ENCODE measurements around the gene ELOVL2.
A peak's percentile ranks its signal among the peaks of the same experiment; 100 is the strongest.

The ELOVL2 gene

DNA sequence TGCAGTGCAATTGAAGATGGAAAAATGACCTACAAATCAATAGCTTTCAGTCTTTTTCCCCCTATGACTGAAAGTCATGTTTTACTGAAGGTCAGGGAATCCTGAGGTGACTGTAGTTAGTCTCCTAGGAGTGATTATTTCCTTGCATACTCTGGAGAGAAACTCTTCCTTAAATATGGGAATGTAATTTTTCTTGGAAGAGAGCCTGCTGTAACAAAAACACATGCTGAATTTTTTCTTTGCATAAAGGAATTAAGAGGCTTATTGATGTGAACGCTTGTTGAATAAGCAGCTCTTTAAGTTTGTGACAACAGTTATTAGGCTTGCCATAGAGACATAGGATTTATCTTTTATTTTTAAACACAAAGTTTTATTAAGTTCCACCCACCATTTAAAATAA is 64.5 kb downstream of the ELOVL2 start:
- DNase-seq (ENCODE audit: low spot score): no peak

DNA sequence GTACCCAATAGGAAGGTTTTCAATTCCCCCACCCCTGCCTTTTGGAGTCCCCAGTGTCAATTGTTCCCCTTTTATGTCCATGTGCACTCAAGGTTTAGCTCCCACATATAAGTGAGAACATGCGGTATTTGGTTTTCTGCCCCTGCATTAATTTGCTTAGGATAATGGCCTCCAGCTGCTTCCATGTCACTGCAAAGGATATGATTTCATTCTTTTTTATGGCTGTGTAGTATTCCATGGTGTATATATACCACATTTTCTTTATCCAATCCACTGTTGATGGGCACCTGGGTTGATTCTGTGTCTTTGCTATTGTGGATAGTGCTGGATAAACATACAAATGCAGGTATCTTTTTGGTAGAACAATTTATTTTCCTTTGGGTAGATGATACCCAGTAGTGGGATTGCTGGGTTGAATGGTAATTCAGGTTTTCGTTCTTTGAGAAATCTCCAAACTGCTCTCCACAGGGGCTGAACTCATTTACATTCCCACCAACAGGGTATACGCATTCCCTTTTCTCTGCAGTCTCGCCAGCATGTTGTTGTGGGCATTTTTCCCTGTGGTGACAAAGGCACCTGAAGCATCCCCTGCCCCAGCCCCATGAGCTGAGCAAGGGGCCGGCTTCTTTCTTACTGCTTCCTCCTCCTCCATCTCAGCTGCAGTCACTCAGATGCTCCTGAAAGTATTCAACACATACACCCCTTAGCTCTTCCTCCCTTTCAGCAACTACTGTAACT is 66.7 kb downstream of the ELOVL2 start:
- DNase-seq (ENCODE audit: low spot score): no peak

DNA sequence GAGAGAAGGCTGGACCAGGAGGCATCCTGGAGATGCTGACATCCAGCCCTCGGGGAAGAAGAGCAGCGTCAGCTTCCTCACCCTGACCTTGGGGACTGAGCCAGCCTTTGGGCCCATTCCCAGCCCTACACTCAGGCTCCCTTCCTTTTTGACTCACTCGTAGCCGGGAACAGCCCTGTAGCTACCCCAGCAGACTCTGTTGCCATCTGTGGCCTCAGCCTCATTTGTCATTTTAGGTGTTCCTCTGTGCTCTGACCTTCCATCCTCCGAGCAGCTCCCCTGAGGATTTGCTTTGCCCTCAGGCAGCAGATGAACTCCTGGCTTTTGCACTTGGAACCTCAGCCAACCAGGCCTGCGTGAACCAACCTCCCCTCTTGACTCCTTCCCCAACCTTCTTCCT is 67.5 kb downstream of the ELOVL2 start:
- DNase-seq (ENCODE audit: low spot score): no peak

DNA sequence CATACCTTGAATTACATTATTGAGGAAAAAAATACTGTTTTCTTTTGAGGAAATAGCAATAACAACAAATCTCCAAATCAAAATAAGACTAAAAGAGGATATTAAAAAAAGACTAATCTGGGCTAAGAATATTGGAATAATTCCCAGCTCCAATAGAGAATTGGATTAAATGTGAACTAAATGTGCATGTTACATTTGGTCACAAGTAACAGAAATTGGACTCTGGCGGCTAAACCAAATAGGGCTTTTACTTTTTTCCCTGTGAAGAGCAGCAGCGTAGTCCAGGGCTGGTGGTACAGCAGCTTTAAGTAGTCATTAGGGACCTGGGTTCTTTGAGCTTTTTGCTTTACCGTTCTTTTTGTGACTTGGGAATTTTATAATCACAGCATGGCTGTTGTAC is 71.9 kb downstream of the ELOVL2 start:
- no peak for DNase-seq (ENCODE audit: low spot score)

DNA sequence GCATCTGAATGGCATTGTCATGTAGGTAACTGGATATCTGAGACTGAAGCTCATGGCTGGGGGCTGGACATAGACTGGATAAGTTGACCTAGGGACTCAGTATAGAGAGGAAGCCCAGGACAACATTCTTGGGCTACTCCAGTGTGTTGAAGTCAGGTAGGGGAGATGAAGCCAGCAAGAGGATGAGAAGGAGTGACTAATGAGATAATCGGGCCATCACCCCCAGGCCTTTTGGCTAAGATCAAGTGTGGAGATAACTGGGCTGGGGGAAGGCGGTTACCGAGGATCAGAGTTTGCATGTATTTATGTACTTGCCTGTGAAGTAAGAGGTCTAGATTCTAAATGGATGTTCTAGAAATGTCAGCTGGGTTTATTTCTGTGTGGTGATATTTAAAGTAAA is 73.4 kb downstream of the ELOVL2 start:
- no peak for DNase-seq (ENCODE audit: low spot score)

DNA sequence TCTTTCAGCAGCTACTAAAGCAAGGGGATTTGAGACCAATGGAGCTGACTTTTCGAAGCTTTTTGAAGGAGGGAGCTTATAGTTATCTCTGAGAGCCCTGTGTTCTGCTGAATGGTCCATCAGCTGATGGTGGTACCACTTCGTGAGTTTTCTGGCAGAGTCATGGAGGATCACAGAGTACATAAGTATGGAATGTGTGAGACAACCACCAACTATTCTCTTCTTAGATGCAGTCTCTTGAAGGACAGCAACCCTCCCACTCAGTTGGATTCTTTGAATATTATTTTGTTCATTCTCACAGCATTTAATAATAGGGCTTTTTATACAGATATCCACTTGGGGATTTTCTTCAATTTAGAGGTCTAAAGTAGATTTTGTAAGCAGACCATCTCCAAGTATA is 75.3 kb downstream of the ELOVL2 start:
- DNase-seq (ENCODE audit: low spot score): no peak

DNA sequence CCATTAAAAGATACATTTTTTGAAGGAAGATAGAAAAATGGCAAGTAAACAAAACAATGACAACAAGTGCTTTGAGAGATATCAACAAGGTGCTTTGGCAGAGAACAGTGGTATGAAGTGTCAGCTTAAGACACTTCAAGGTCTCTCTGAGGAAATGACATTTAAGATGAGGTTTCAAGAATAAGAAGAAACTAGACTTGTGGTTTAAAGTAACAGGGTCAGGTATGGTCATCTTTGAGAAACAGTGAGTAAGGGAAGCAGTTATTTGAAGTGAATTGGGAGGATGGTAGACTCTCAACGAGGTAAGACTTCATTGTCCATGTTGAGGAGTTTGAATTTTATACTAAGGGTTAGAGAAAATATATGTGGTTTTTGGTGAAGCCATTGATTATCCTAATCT is 79.4 kb downstream of the ELOVL2 start:
- no peak for DNase-seq (ENCODE audit: low spot score)

DNA sequence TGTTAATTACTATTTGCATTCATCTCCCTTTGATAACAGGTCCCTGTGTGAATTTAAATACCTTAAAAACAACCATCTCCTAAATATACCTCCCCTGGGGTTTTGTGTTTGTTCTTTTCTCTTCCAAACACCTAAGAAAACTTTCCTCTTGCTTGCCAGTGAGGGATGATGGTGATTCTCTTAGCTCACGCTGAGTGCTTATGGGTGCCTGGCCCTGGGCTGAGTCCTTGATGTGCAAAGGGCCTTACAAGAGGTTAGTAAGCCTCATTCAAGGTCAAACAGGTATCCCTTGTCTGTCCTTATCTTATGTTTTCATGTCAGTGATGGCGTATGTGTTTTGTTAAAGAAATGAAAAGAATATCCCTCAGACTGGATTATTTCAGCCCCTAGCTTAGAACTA is 81.0 kb downstream of the ELOVL2 start:
- no peak for DNase-seq (ENCODE audit: low spot score)

DNA sequence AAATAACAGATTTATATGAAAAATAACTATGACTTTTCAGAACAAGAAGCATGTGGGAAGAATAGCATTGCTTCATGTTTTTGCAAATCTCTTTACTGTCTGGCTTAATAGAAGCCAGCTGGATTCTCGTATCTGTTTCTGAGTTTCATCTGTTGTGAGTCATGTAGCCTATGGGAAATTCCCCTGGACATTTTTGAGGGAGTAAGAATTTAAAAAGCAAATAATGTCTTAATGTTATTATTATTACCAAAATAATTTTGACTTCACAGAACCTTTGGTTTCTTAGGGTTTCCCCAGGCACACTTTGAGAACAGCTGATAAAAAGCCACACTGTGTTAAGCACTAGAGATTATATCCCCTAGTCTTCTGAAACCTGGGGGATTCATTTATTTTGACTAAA is 81.4 kb downstream of the ELOVL2 start:
- no peak for DNase-seq (ENCODE audit: low spot score)

DNA sequence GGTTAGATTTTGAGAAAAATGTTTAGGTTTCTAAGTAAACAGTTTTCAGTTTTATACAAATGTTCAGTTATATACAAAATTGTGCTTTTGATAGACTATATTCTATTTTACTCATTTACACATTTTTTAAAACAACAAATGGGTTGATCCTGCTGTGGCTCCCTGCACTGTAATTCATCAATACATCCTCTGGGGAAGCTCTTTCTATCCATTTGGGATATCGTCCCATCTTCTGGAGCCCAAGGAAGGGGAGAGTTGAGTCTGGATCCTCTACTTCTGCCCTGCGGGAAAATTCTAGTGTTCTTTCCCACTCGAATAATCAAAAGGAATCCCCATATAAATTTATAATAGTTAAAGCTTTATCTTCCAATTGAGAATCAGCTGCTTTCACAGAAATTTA is 82.3 kb downstream of the ELOVL2 start:
- DNase-seq (ENCODE audit: low spot score): no peak

DNA sequence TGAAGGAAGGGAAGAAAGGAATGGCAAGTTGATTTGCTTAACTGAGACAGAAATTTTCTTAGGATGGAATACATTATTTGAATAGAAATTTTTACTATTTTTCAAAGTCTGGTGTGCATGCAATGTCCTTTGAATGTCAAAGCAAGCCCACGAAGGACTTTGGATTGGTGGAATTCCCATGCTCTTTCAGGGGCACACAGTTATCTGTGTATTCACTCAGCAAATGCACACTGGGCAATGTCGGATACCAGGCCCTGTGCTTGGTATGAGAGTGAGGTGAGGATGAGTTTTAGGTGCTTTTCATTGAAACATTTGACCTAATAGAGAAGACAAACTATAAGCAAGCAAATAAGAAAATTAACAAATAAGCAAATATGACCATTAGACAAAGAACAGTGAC is 83.9 kb downstream of the ELOVL2 start:
- DNase-seq (ENCODE audit: low spot score): no peak

DNA sequence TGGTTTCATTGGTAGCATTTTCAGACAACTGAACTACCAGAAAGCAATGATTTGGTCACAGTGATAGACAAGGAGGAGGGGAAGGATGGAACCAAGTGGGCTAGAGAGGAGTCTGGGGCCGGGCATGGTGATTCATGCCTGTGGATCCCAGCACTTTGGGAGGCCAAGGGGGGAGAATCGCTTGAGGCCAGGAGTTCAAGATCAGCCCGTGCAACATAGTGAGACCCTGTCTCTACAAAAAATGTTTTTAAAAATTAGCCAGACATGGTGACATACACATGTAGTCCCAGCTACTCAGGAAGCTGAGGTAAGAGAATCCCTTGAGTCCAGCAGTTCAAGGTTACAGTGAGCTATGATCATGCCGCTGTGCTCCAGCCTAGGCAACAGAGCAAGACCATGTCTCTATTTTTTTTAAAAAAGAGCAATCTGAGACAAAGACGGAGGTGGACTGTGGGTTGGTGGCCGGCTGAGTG is 86.7 kb downstream of the ELOVL2 start:
- DNase-seq (ENCODE audit: low spot score): no peak

DNA sequence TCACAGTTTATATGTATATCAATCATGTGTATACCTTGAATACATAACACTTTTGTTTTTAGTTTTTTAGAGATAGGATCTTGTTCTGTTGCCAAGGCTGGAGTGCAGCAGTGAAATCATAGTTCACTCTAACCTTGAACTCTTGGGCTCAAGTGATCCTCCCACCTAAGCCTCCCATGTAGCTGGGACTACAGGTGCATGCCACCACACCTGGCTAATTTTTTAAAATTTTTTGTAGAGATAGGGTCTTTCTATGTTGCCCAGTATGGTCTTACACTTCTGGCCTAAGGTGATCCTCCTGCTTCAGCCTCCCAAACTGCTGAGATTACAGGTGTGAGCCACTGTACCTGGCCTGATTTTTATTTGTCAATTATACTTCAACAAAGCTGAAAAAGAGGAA is 87.3 kb downstream of the ELOVL2 start:
- no peak for DNase-seq (ENCODE audit: low spot score)

DNA sequence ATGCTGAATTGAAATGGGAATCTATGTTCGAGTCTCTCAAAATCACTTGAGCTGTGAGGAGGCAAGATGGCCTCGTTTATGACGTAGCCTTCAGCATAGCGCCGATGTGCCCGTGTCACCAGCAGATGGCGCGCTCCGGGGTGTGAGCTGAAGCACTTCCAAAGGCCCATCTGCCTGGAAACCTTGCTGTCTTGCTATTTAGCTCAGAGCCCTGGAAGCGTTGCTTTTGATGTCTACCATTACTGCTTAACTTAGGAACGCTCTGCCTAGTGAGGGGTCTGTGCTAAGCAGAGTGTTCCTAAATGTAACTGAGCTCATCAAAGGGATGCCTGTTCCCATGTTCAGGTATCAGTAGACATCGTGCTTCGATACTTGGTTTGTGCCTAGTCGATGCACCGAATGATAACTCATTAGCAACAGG is 89.5 kb downstream of the ELOVL2 start:
- DNase-seq (ENCODE audit: low spot score): peak; percentile 47

DNA sequence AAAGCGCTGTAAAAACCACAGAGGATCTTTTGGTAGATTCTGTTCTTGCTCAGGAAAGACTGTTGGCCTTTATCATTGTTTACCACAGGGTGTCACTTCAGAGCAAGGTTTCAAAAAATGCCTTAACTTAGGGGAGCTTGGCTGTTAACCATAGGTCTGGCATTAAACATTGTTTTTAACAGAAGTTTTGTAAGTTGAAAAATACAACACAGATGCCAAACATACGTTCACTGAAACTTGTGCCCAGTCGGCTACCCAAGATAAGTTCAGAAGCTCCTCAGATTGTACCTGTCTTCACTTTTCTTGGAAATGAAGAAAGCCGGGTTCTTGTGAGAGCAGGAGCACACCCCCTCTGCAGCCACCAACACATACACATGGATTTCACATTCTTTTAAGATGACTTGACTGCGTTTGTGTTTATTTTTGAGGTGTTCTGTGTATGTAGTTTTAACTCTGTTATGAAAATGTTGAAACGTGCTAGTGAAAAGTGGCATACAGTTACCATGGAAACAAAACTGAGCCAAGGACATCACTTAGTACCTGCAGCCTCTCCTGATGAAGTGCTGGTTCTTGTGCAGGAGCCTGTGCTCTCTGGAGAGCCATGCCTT is 92.3 kb downstream of the ELOVL2 start:
- DNase-seq (ENCODE audit: low spot score): no peak

DNA sequence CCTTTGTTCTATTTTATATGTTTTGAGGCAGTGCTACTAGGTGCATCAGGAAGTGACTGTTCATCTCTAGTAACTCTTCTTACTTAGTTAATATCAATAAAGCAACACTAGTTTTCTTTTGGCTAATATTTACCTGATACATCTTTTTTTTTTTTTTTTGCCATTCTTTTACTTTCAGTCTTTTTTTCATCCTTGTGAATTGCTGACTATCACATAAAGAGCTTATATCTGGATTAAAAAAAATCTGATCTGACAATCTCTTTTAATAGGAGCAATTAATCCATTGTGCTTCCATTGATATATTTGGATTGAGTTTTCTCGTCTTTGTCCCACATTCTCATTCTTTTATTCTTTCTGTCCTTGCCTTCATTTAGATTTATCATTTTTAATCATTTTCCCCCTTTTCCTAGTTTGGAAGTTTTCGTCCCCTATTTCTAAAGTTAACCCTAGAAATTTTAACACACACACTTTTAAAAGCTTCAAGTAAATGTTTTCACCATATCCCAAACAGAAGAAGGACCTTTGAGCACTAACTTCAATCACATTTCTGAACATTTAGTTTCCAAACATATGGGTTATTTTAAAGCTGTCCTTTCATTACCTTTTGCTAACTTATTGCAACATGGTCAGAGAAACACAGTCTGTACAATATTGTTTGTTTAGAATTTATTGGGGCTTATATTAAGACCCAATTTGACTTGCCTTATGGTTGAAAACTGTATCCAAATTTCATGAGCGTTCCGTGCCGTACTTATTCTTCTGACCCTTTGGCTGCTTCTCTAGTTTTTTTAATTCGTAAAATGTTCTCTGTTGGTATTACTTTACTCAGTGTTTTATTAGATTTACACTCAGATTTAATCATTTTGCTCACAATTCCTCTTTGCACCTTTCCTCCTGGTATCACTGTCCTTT is 94.3 kb downstream of the ELOVL2 start:
- DNase-seq (ENCODE audit: low spot score): no peak

DNA sequence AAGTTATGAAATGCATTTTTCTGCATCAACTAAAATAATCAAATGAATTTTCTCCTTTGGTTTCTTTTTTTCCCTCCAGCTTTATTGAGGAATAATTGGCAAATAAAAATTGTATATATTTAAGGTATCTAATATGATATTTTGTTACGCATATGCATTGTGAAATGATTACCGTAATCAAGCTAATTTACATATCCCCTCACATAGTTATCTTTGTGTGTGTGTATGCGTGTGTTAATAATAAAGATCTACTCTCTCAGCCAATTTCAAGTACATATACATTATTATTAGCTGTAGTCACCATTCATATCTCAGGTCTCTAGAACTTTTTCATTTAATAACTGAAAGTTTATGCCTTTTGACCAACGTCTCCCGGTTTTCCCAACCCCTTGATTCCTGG is 96.1 kb downstream of the ELOVL2 start:
- no peak for DNase-seq (ENCODE audit: low spot score)

DNA sequence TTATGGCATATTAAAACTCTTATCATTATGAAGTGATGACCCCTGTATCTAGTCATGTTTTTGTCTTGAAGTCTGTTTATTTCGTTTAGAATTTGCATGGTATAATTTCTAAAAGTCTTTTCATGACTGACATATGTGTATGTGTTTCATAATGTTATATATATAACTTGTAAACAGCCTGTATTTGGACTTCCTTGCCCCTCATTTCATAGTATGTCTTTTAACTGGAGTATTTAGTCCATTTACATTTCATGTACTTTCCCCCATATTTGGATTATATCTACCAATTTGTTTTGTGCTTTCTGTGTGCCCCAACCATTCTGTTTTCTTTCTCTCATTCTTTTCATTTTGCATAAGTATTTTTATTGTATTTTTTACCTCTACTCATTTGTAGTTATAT is 98.3 kb downstream of the ELOVL2 start:
- no peak for DNase-seq (ENCODE audit: low spot score)

DNA sequence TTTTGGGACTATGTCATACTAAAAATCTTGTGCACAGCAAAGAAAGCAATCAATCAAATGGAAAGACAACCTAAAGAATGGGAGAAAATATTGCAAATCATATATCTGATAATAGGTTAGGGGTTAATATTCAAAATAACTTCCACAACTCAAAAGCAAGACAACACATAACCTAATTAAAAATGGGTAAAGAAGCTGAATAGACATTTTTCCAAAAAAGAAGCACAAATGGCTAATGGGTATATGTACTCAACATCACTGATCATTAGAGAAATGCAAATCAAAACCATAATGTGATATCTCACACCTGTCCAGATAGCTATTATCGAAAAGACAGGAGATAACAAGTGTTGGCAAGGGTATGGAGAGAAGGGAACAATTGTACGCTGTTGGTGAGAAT is 104.3 kb downstream of the ELOVL2 start:
- DNase-seq (ENCODE audit: low spot score): no peak

DNA sequence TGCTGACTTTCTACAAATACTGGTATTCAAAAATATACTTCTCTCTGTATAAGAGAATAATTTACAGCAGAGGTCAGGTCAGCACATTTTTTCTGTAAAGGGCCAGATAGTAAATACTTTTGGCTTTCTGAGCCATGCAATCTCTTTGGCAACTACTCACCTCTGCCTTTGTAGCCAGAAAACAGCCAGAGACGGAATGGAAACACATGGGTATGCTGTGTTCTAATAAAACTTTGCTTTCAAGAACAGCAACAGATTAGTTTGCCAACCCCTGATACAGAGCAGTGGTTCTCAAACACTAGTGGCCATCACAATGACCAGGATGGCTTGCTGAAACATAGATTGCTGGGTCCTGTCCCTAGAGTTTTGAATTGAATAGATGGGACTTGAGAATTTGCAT is 111.0 kb downstream of the ELOVL2 start:
- no peak for DNase-seq (ENCODE audit: low spot score)

Measured in CD4-positive, alpha-beta T cell treated with Interleukin-2 at 100 ng/mL for 4 hours (primary cell).